GM21786 (cell line): ENCODE data around the gene KDM2A.
A peak's percentile ranks its signal among the peaks of the same experiment; 100 is the strongest.
"Not testable (repeated sequence)": the region's sequence is repeated elsewhere in the genome, so short reads cannot be mapped to it uniquely, and the experiment has no call there.

Source experiments
- ATAC-seq: cut with Tn5 transposase; IDR thresholded peaks from one replicate; pipeline ENCODE4 v1.9.1; 2021; ENCODE audit not compliant: unreplicated experiment

KDM2A gene

GRCh38 chr11:67256477-67257135 lies 137.5 kb downstream of the KDM2A start:
- no peak for ATAC-seq

GRCh38 chr11:67260406-67260805 lies 141.3 kb downstream of the KDM2A start:
- ATAC-seq: no peak

- not testable (repeated sequence) for ATAC-seq
These were observed 142.0 kb downstream of the KDM2A start for GRCh38 chr11:67260885-67261639.

GRCh38 chr11:67261640-67261945 lies 142.5 kb downstream of the KDM2A start:
- no peak for ATAC-seq

- no peak for ATAC-seq
These were observed 143.1 kb downstream of the KDM2A start for GRCh38 chr11:67261946-67262681.

GRCh38 chr11:67262731-67263675 lies 143.9 kb downstream of the KDM2A start:
- ATAC-seq: peak; percentile 39

GRCh38 chr11:67264260-67264659 lies 145.2 kb downstream of the KDM2A start:
- no peak for ATAC-seq

- ATAC-seq: no peak
These were observed 146.0 kb downstream of the KDM2A start for GRCh38 chr11:67264877-67265632.

- peak; percentile 34 for ATAC-seq
These were observed 146.8 kb downstream of the KDM2A start for GRCh38 chr11:67265633-67266448.

GRCh38 chr11:67266449-67267187 lies 147.6 kb downstream of the KDM2A start, which contains the start of gene GRK2:
Gene GRK2, plus strand, starts transcription at chr11:67266473. Its CDS starts 227 bp downstream, at chr11:67266700.
- no peak for ATAC-seq

GRCh38 chr11:67267188-67268080 lies 148.4 kb downstream of the KDM2A start:
- ATAC-seq: no peak

- peak; percentile 45 for ATAC-seq
These were observed 149.3 kb downstream of the KDM2A start for GRCh38 chr11:67268081-67268961.

- ATAC-seq: no peak
These were observed 149.9 kb downstream of the KDM2A start for GRCh38 chr11:67268962-67269268.

GRCh38 chr11:67269401-67270255 lies 150.6 kb downstream of the KDM2A start:
- no peak for ATAC-seq

GRCh38 chr11:67270256-67271204 lies 151.5 kb downstream of the KDM2A start:
- no peak for ATAC-seq
